ENCODE results near the gene ATL1.

DNA sequence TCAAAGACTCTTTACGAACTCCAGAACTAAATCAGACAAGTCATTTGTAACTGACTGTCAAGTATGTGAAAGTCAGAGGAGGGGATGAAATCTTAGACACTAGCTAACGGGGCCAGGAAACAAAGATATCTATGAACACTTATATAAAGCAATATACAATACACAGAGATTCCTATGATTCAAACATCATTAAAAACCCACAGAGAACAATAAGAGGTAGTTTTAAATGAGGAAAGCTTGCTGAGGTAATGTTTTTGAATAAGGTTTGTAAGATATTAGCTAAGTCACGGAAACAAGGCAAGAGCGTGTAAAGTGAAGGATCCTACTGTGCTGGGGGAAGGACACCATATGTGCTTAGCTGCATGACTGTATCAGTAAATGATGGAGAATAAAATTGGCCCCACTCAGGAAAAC, 71.5 kb downstream of the ATL1 start:
- no peak for TF ChIP-seq CREM (IDR thresholded peaks at IDR 0.05)
- TF ChIP-seq CREM (CRISPR knock-in tag; IDR thresholded peaks at IDR 0.05), result no peak
- TF ChIP-seq POGK (CRISPR knock-in tag; conservative IDR thresholded peaks at IDR 0.05), result no peak
- TF ChIP-seq CTCF (CRISPR knock-in tag; IDR thresholded peaks at IDR 0.05), result no peak
- TF ChIP-seq GMEB1 (CRISPR knock-in tag; IDR thresholded peaks at IDR 0.05; ENCODE audit: borderline replicate concordance), result no peak
- no peak for TF ChIP-seq CBX5 (CRISPR knock-in tag; IDR thresholded peaks at IDR 0.05; ENCODE audit: borderline replicate concordance)
- TF ChIP-seq CREB1 (IDR thresholded peaks at IDR 0.05), result no peak
- TF ChIP-seq CREB1 (CRISPR knock-in tag; IDR thresholded peaks at IDR 0.05), result no peak
- no peak for TF ChIP-seq MAFK (conservative IDR thresholded peaks at IDR 0.05 in 1 of 2, IDR thresholded peaks at IDR 0.05 in 1 of 2; ENCODE audit: low read length in 2 of 2)
- no peak for TF ChIP-seq E2F1 (CRISPR knock-in tag; IDR thresholded peaks at IDR 0.05)
- no peak for TF ChIP-seq ETV5 (CRISPR knock-in tag; IDR thresholded peaks at IDR 0.05; ENCODE audit: borderline replicate concordance)
- TF ChIP-seq DPF2 (CRISPR knock-in tag; IDR thresholded peaks at IDR 0.05; ENCODE audit: borderline replicate concordance, low read depth), result no peak
- no peak for TF ChIP-seq POLR2A (IDR thresholded peaks at IDR 0.05; ENCODE audit: insufficient read depth in 1 of 2, low read depth in 2 of 2, low read length in 2 of 2)
- no peak for TF ChIP-seq ZSCAN29 (CRISPR knock-in tag; conservative IDR thresholded peaks at IDR 0.05)
- TF ChIP-seq TFAP4 (IDR thresholded peaks at IDR 0.05; ENCODE audit: borderline replicate concordance, low read depth), result no peak

All from HepG2 (cell line).